ENCODE measurements around the gene HFE.
"Not testable (repeated sequence)": the region's sequence is repeated elsewhere in the genome, so short reads cannot be mapped to it uniquely, and the experiment has no call there.

The HFE gene

DNA sequence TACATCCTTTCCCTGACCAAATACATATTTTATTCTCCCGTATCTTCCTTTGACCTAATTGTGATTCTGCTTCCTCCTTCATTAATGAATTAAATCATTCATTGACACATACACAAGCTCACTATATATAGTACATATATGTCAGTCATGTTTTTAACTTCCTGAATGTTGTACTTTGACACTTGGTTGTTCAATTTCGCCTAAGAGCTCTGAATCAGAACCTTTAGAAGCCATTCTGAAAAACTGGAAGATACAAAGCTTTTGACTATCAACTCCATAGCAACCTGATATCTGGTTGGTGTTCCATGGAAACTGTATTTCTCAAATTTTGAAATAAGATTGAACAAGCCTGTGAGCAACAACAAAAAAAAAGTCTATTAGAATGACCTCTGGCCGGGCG is 27.3 kb upstream of the HFE start:
- DNase-seq: no peak

DNA sequence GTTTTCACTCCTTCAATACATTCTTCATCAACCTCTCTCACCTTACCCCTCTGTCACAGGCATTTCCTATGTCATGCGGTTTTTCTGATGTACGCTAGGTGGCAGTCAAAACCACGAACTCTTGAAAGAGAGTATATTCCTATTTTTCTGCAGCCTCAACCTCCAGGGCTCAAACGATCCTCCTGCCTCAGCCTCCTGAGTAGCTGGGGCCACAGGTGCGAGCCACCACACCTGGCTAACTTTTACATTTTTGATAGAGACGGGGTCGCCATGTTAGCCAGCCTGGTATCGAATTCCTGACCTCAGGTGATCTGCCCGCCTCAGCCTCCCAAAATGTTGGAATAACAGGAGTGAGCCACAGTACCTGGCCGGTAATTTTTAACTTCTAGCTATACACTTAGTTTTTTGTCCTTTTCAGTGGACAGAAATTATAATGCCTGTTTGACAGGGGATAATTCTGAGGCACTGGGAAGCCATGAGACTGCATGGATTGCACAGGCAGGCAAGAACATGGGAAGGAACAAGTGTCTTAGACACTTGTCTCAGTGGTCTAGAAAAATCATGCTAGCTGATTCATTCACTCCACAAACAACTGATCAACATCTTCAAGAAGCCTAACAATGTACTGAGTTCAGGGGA is 22.5 kb upstream of the HFE start:
- DNase-seq: peak; percentile 66

DNA sequence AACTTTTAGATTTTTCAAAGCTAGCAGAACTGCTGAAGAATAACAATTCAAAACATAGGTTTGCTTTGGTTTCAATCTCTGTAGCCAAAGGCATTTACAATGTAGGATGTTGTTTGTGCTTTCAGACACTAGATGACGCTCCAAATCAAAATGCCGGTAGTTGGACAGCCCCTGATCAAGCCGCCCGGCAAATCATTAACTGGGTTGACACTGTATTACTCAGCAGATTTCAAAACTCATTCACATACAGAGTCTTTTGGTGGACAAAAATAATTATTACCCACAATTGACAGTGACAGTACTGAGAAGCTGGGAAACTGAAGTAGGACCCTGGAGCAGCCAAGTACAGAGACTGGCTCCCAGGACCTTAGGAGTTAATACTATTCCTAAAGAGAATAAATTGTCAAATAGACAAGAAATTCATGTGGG is 21.3 kb upstream of the HFE start:
- peak; percentile 79 for DNase-seq

DNA sequence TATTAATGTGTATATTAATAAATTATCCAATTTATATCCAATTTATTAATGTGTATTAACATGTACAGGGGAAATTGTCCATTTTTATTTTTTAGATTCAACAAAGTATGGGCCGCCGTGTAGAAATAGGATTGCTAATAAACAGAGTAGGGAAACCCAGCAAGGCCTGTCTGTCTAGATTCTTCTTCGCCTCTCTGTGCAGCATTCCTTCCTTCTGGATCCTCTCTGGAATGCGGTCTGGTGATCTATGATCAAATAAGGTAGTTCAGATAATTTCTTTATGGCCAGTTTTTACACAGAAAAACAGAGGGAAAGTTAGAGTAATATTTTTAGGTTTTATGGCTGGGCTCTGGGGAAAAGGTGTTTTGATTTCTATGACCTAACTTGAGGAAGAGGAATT is 19.9 kb upstream of the HFE start:
- DNase-seq: no peak

DNA sequence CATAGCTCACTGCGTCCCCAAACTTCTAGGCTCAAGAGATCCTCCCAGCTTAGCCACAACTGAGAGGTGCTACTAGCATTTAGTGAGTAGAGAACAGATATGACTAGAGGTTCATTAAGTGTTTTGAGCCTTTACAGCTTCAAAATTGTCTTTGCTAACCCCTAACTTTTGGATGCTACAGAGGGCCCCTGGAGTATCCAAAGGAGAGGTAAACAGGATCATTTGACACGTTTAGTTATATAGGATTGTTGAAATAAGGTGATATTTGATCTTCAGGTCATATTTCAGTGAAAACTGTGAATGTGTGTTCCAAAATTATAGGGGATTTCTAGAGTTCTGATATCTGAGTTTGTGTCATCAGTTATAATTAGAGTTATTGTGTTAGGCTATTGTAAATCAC is 19.2 kb upstream of the HFE start:
- no peak for DNase-seq

DNA sequence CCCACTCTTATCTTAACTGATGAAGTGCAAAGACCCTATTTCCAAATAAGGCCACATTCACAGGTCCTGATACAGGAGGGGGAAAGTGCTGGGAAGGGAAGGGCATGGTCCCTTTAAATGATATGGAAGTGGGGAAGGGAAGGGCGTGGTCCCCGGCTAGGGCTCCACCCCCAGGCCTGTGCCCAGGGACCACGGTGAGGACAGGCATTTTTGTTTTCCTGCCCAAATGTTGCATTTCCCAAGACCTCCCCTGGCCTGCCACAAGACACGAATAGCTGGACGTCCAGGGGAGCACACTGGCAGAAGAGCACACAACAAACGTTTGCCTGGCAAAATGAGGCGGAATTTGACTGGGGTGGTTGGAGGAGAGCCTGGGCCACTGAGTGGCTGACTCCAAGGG is 16.1 kb upstream of the HFE start:
- DNase-seq: no peak

DNA sequence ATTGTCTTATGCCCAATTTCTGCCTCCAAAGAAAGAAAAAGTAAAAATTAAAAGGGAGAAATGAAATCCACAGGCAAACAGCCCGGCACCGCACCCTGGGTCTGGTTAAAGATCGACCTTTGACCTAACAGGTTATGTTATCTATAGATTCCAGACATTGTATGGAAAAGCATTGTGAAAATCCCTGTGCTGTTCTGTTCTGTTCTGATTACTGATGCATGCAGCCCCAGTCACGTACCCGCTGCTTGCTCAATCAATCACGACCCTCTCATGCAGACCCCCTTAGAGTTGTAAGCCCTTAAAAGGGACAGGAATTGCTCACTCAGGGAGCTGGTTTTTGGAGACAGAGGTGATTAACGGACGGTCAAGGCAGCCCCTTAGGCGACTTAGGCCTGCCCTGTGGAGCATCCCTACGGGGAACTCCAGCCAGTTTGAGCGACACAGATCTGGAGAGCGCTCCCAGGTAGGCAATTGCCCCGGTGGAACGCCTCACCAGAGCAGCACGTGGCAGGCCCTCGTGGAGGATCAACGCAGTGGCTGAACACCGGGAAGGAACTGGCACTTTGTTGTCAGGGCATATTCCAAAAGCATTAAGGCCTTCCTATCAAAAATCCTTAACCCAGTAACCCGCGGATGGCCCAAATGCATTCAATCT is 12.0 kb upstream of the HFE start:
- DNase-seq: no peak

DNA sequence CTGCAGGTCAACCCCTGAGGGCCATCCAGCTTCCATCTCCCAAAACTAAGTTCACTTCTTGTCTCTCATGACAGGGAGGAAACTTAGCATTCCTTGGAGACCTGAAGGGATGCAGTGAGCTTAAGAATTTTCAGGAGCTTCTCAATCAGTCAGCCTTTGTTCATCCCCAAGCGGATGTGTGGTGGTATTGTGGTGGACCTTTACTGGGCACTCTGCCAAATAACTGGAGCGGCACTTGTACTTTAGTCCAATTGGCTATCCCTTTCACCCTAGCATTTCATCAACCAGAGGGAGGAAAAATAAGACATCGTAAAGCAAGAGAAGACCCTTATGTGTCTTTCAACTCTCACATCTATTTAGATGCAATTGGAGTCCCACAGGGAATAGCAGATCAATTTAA is 9.2 kb upstream of the HFE start:
- not testable (repeated sequence) for DNase-seq

DNA sequence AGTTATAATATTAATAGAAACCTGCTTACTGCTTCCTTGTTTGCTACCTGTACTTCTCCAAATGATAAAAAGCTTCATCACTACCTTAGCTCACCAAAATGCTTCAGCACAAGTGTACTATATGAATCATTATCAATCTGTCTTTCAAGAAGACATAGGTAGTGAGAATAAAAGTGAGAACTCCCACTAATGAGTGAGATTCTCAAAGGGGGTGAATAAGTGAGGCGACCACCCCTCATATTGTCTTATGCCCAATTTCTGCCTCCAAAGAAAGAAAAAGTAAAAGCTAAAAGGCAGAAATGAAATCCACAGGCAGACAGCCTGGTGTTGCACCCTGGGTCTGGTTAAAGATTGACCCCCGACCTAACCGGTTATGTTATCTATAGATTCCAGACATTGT is 6.1 kb upstream of the HFE start:
- not testable (repeated sequence) for DNase-seq

DNA sequence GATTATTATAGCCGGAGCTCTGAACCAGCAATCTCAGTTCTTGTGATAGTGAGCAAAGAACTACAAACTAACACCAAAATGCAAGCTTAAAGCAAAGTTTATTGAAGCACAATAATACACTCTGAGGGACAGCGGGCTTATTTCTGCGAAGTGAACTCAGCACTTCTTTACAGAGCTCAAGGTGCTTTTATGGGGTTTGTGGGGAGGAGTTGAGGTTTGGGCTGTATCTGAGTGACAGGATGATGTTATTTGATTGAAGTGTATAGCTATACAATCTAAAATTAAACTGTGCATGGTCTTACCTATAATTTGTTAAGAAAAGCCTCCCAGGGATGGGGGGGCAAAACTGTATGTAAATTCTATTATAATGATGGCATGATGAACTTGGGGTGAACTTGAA is 1.0 kb upstream of the HFE start:
- no peak for DNase-seq

DNA sequence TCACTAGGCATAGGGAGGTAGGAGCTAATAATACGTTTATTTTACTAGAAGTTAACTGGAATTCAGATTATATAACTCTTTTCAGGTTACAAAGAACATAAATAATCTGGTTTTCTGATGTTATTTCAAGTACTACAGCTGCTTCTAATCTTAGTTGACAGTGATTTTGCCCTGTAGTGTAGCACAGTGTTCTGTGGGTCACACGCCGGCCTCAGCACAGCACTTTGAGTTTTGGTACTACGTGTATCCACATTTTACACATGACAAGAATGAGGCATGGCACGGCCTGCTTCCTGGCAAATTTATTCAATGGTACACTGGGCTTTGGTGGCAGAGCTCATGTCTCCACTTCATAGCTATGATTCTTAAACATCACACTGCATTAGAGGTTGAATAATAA is 1.1 kb downstream of the HFE start:
- DNase-seq: peak; percentile 22

DNA sequence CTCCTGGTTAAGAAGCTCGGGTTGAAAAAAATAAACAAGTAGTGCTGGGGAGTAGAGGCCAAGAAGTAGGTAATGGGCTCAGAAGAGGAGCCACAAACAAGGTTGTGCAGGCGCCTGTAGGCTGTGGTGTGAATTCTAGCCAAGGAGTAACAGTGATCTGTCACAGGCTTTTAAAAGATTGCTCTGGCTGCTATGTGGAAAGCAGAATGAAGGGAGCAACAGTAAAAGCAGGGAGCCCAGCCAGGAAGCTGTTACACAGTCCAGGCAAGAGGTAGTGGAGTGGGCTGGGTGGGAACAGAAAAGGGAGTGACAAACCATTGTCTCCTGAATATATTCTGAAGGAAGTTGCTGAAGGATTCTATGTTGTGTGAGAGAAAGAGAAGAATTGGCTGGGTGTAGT is 2.0 kb downstream of the HFE start:
- DNase-seq: no peak

DNA sequence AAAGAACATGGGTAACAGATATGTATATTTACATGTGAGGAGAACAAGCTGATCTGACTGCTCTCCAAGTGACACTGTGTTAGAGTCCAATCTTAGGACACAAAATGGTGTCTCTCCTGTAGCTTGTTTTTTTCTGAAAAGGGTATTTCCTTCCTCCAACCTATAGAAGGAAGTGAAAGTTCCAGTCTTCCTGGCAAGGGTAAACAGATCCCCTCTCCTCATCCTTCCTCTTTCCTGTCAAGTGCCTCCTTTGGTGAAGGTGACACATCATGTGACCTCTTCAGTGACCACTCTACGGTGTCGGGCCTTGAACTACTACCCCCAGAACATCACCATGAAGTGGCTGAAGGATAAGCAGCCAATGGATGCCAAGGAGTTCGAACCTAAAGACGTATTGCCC is 5.2 kb downstream of the HFE start:
- DNase-seq: no peak

DNA sequence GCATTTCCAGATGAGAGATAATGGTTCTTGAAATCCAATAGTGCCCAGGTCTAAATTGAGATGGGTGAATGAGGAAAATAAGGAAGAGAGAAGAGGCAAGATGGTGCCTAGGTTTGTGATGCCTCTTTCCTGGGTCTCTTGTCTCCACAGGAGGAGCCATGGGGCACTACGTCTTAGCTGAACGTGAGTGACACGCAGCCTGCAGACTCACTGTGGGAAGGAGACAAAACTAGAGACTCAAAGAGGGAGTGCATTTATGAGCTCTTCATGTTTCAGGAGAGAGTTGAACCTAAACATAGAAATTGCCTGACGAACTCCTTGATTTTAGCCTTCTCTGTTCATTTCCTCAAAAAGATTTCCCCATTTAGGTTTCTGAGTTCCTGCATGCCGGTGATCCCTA is 6.8 kb downstream of the HFE start:
- no peak for DNase-seq

DNA sequence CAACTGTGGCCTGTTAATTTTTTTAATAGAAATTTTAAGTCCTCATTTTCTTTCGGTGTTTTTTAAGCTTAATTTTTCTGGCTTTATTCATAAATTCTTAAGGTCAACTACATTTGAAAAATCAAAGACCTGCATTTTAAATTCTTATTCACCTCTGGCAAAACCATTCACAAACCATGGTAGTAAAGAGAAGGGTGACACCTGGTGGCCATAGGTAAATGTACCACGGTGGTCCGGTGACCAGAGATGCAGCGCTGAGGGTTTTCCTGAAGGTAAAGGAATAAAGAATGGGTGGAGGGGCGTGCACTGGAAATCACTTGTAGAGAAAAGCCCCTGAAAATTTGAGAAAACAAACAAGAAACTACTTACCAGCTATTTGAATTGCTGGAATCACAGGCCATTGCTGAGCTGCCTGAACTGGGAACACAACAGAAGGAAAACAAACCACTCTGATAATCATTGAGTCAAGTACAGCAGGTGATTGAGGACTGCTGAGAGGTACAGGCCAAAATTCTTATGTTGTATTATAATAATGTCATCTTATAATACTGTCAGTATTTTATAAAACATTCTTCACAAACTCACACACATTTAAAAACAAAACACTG is 10.1 kb downstream of the HFE start:
- DNase-seq: peak; percentile 65

DNA sequence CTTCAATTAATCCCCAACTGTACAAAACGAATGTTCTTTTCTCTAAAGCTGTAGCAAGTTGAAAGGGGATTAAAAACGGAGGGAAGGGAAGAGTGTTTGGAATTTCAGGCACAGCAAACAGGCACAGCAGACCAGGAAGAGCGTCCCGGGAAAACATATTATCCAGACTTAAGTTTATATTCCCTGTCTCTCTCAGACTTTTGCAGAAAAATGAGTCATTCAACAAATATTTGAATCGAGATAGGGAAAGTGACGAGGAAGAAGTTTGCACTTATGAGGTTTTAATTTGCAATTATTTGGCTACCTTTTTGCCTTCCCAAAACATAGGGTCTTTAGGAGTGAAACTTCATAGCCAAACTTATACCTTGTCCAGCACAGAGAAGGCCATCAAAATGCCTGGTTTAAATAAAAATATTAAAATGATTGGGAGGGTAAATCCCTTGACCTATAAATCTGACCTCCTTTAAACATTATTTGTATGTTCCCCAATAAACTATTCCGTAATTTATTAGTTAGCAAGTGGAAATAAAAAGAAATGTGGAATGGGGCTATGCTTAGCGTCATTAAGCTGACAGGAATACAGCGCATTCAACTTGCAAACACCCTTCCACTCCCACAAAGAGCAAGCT is 16.0 kb downstream of the HFE start:
- peak; percentile 74 for DNase-seq

DNA sequence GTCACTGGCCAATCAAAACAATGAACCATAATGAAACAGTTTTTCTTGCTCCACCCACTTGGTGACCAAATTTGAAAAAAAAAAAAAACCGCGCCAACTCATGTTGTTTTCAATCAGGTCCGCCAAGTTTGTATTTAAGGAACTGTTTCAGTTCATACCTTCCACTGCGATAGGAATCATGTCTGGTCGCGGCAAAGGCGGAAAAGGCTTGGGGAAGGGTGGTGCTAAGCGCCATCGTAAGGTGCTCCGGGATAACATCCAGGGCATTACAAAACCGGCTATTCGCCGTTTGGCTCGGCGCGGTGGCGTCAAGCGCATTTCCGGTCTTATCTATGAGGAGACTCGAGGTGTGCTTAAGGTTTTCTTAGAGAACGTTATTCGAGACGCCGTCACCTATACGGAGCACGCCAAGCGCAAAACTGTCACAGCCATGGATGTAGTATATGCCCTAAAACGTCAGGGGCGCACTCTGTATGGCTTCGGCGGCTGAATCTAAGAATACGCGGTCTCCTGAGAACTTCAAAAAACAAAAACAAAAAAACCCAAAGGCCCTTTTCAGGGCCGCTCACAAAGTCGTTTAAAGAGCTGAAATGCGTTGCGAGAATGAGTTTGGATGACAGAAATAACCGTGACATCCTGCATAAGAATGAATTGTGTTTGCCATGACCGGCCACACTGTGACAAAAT is 16.7 kb downstream of the HFE start:
- peak; percentile 96 for DNase-seq

DNA sequence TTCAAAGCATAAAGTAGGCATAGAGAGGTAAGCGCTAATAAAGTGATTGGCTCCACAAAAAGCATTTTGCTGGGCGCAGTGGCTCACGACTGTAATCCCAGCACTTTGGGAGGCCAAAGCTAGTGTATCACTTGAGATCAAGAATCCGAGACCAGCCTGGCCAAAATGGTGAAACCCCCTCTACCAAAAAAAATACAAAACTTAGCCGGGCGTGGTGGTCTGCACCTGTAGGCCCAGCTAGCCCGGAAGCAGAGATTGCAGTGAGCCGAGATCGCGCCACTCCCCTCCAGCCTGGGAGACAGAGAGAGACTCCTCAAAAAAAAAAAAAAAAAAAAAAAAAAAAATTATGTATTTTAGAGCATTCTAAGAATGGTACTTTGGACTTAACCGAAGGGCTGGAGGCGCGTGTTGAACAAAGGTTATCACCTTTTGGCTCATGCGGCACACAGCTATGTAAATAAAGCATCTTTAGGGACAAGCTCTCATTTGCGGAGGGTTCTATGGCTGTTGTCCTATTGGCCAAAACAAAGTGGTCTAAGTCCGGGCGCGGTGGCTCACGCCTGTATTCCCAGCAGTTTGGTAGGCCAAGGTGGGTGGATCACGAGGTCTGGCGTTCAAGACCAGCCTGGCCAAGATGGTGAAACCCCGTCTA is 17.4 kb downstream of the HFE start:
- no peak for DNase-seq

DNA sequence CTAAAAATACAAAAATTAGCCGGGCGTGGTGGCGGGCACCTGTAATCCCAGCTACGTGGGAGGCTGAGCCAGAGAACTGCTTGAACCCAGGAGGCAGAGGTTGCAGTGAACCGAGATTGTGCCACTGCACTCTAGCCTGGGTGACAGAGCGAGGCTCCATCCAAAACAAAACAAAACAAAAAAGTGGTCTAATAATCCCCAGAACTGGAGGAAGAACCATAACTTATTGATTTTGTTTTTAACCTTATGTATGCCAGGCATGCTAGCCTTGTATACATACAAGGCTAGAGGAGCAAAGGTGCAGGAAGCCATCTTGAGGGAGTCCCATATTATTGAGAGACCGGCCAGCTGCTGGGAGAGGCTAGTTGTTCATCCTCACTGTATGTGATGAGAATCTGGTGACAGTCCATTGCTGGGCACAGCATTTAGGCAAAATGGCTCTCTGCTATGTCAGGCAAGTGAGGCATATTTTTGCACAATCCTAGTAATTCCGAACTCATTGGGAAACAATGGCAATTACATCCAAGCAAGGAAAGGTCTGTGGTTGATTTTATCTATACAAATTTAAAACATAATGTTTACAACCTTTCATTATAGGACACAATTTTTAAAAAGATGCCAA is 18.0 kb downstream of the HFE start:
- DNase-seq: no peak

DNA sequence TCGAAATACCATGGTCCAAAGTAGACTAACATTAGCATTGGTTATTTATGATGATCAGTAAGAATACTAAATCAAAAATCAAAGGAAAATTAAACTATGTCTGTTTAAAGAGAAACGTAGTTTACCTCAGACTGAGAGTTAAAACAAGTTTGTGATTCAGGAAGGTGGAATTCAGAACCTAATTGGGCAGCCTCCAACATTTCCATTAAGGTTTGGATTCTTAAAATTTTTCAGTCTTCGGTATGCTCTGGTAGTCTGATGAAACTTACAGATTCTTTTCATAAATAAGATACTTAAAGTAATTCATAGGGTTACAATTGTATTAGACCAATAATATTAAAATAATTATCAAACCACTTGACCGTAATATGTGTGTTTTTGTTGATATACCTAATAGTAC is 18.6 kb downstream of the HFE start:
- peak; percentile 33 for DNase-seq

DNA sequence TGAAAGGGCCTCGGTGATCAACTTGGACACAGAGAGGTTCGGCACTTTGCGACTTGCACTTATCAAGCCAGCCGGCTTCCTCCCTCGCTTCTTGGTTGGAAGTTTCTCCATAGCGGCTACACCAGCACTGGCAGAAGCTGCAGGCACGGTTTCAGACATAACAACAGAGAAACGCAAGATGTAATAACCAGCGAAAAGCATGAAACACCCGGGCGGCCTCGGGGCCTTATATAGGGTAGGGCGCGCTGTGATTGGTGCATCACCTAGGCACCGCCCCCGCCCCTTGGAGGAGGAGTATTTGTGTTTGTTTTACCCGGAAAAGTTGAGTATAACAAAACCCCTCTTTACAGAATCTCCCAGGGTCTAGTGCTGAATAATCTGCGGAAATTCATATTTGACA is 20.7 kb downstream of the HFE start:
- no peak for DNase-seq

DNA sequence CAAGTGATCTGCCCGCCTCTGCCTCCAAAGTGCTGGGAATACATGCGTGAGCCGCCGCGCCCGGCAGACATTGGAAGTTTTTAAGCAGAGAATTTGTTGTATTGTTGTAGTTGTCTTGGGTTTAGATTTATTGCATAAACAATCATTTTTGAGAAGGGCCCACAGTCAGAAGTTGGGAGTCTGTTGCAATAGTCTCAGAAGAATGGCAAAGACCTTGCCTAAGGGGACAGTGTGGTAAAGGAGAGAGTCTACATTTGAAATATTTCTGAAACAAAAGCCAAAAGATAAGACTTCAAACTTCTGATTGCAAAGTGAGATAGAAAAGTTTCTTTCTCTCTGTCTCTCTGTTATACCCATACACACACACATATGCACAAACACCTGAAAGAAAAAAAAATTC is 22.5 kb downstream of the HFE start:
- no peak for DNase-seq

DNA sequence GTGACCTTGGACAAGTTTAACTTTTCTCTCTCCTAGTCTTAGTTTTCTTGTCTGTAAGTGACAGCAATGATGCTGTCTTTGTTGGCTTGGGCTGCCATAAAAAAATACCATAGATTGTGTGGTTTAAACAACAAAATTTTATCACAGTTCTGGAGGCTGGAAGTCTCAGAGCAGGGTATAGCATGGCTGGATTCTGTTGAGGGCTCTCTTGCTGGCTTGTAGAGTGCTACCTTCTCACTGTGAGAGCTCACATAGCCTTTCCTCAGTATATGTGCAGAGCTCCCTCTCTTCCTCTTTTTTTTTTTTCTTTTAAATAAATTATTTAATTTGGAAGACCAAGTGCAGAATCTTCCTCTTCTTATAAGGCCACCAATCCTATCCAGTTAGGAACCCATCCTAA is 26.3 kb downstream of the HFE start:
- no peak for DNase-seq
